Activated T-cell treated with anti-CD3 and anti-CD28 coated beads, Interleukin-2, amount 50 U/mL, for 72 hours (primary cell): ENCODE data around the gene TPSG1. TPM values are rescaled to one million over a fixed set of nuclear protein-coding genes. Genes with fewer than 3 reads are reported as not detected.
"Not testable (repeated sequence)": the region's sequence is repeated elsewhere in the genome, so short reads cannot be mapped to it uniquely, and the experiment has no call there.

Experiments used
- ATAC-seq, 2 donors: fragments of 150-1000 bp; cut with Tn5 transposase; replicated peaks in 1 of 2; 2 replicates each; pipeline ENCODE4 v1.10.0; 2021; ENCODE audit warnings: moderate library complexity in 2 of 2, mild to moderate bottlenecking in 1 of 2
- DNase-seq, 2 donors: peaks; one replicate each; pipeline ENCODE4 v3.0.0; 2021 to 2022; ENCODE audit warnings: mixed read lengths in 1 of 2
- H3K27ac Mint-ChIP-seq: one replicate; pipeline ENCODE4 v1.8.0; 2022; ENCODE audit warnings: mild to moderate bottlenecking, moderate library complexity, mixed read lengths
- H3K27me3 Mint-ChIP-seq: one replicate; pipeline ENCODE4 v1.8.0; 2022; ENCODE audit warnings: low read depth, mixed read lengths
- H3K36me3 Mint-ChIP-seq, 2 donors: one replicate each; pipeline ENCODE4 v1.8.0; 2022; ENCODE audit warnings: mixed read lengths in 2 of 2, mild to moderate bottlenecking in 1 of 2; ENCODE audit not compliant: insufficient read depth in 2 of 2
- H3K4me1 Mint-ChIP-seq: one replicate; pipeline ENCODE4 v1.8.0; 2022; ENCODE audit warnings: low read depth, mixed read lengths
- H3K4me3 Mint-ChIP-seq, 2 donors: one replicate each; pipeline ENCODE4 v1.8.0; 2022; ENCODE audit warnings: mild to moderate bottlenecking in 2 of 2, mixed read lengths in 2 of 2, moderate library complexity in 2 of 2
- H3K9me3 Mint-ChIP-seq, 2 donors: one replicate each; pipeline ENCODE4 v1.8.0; 2022; ENCODE audit warnings: mixed read lengths in 2 of 2
- total RNA-seq, 2 donors: library from RNA; stranded (reverse); gene quantifications; one replicate each; pipeline ENCODE4 v1.2.3, GENCODE V29; 2022

TPSG1 gene
- total RNA-seq, 2 donors from 2014 or later, result 0.32 TPM; not detected in 1

GRCh38 chr16:1236659-1237058, 11.6 kb upstream of the TPSG1 start:
- H3K4me3 Mint-ChIP-seq, H3K9me3 Mint-ChIP-seq, H3K27ac Mint-ChIP-seq, H3K36me3 Mint-ChIP-seq, H3K27me3 Mint-ChIP-seq, DNase-seq, H3K4me1 Mint-ChIP-seq: not testable (repeated sequence)
- peak; percentile 56 to 62 for ATAC-seq

GRCh38 chr16:1232049-1232748, 7.1 kb upstream of the TPSG1 start:
- not testable (repeated sequence) for H3K4me1 Mint-ChIP-seq, H3K9me3 Mint-ChIP-seq, DNase-seq, H3K36me3 Mint-ChIP-seq, H3K27ac Mint-ChIP-seq, H3K4me3 Mint-ChIP-seq, H3K27me3 Mint-ChIP-seq
- peak; percentile 56 to 75 for ATAC-seq

DNA sequence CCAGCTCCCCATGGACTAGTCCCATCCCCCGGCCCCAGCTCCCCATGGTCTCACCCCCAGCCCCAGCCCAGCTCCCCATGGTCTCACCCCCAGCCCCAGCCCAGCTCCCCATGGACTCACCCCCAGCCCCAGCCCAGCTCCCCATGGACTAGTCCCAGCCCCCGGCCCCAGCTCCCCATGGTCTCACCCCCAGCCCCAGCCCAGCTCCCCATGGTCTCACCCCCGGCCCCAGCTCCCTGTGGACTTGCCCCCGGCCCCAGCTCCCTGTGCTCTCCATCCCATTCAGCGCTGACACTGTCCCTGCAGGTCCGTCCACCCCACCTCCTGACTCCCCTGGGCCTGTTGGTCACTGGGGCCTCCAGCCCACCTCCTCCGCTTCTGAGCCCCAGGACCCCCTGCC, 6.2 kb upstream of the TPSG1 start:
- not testable (repeated sequence) for H3K27ac Mint-ChIP-seq, DNase-seq, H3K4me3 Mint-ChIP-seq, H3K9me3 Mint-ChIP-seq, H3K4me1 Mint-ChIP-seq, ATAC-seq, H3K27me3 Mint-ChIP-seq, H3K36me3 Mint-ChIP-seq

GRCh38 chr16:1230471-1231212, 5.6 kb upstream of the TPSG1 start:
- not testable (repeated sequence) for H3K27me3 Mint-ChIP-seq, DNase-seq, ATAC-seq, H3K4me1 Mint-ChIP-seq, H3K27ac Mint-ChIP-seq, H3K9me3 Mint-ChIP-seq, H3K4me3 Mint-ChIP-seq, H3K36me3 Mint-ChIP-seq

GRCh38 chr16:1230084-1230470, 5.0 kb upstream of the TPSG1 start, which contains the start of gene TPSB2:
Gene TPSB2 (minus strand): TSS chr16:1230184. CDS start chr16:1229951, 233 bp downstream.
- DNase-seq, H3K27me3 Mint-ChIP-seq, H3K4me1 Mint-ChIP-seq, H3K27ac Mint-ChIP-seq, H3K4me3 Mint-ChIP-seq, H3K36me3 Mint-ChIP-seq, ATAC-seq, H3K9me3 Mint-ChIP-seq: not testable (repeated sequence)

DNA sequence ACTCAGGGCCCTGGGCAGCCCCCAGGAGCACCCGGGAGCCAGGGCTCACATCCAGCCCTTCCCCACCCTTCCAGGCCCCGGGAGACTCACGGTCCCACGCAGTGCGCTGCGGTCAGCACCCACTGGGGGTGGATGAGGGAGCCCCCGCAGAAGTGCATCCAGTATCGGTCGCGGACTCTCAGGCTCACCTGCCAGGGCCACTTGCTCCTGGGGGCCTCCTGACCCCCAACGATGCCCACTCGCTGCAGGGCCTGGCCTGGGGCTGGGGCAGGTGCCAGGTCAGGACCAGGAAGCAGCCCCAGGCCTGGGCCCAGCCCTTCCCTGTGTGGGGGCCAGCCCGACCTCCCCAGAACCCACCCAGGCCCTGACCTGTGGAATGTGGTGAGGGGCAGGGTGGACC, 4.4 kb upstream of the TPSG1 start:
- not testable (repeated sequence) for H3K27ac Mint-ChIP-seq, H3K4me1 Mint-ChIP-seq, ATAC-seq, H3K27me3 Mint-ChIP-seq, H3K4me3 Mint-ChIP-seq, H3K36me3 Mint-ChIP-seq, H3K9me3 Mint-ChIP-seq, DNase-seq

GRCh38 chr16:1228227-1228626, 3.2 kb upstream of the TPSG1 start:
- not testable (repeated sequence) for H3K27me3 Mint-ChIP-seq, H3K9me3 Mint-ChIP-seq, ATAC-seq, H3K4me1 Mint-ChIP-seq, DNase-seq, H3K27ac Mint-ChIP-seq, H3K36me3 Mint-ChIP-seq, H3K4me3 Mint-ChIP-seq

- not testable (repeated sequence) for H3K36me3 Mint-ChIP-seq, DNase-seq, ATAC-seq, H3K9me3 Mint-ChIP-seq, H3K4me1 Mint-ChIP-seq, H3K27ac Mint-ChIP-seq, H3K27me3 Mint-ChIP-seq, H3K4me3 Mint-ChIP-seq
Observed at GRCh38 chr16:1226692-1227091, 1.6 kb upstream of the TPSG1 start.

DNA sequence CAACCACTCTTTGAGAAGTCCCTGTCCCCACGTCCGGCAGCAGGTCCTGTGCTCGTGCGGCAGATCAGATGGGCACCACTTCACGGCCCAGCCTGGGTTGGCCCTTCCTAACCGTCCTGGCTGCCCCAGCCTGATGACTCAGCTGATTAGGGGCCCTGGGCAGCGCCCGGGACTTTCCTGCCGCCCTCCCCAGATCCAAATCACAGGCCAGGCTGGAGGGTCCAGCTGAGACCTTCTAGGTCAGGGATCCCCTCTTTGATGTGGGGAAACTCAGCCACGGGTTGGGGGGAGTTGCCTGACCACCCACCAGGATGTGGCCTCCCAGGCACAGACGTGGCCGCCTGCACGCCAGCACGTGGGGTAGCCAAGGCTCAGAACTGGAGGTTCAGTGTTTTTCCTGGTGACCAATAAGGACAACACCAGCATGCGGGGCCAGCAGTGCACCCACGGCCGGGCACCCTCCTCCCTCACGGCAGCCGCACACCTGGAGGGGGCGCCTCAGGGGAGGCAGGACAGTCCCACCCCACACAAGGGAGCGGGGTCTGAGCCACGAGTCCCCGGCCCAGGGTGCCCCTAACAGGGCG, 752 bp upstream of the TPSG1 start:
- not testable (repeated sequence) for ATAC-seq, DNase-seq, H3K27ac Mint-ChIP-seq, H3K9me3 Mint-ChIP-seq, H3K4me3 Mint-ChIP-seq, H3K4me1 Mint-ChIP-seq, H3K27me3 Mint-ChIP-seq, H3K36me3 Mint-ChIP-seq

DNA sequence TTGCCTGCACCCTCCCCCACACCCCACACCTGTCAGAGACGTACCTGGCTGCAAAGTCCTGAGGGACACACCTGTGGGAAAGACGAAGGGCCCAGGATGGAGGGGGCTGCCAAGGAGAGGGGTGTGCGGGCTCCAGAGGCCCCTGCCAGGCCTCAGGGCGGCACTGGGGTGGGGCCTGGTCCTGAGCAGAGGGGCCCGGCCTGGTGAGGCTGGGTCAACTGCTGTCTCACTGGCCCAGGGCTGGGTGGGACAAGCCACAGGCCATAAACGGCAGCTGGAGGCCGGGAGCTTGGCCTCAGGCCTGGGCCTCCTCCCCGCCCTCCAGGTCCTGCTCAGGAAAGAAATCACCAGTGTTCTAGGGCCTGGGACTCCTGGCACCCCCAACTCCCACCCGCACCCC, 510 bp downstream of the TPSG1 start:
- DNase-seq (no peak), ATAC-seq (no peak)
- H3K9me3 Mint-ChIP-seq, result no peaks in the 10 kb centered on the region
- H3K4me3 Mint-ChIP-seq, result no peak overlapping the region
- H3K4me1 Mint-ChIP-seq, result no peaks in the 10 kb centered on the region
- H3K36me3 Mint-ChIP-seq, result no peaks in the 10 kb centered on the region
- no peak overlapping the region for H3K27ac Mint-ChIP-seq
- H3K27me3 Mint-ChIP-seq, result no peaks in the 10 kb centered on the region

- Mint-ChIP-seq H3K27ac (no peak overlapping the region), H3K27me3 (no peaks in the 10 kb centered on the region), H3K4me3 (no peak overlapping the region), H3K36me3 (no peaks in the 10 kb centered on the region), H3K4me1 (no peaks in the 10 kb centered on the region), H3K9me3 (no peaks in the 10 kb centered on the region)
- no peak for DNase-seq
- ATAC-seq, result no peak
Observed at GRCh38 chr16:1223355-1224214, 1.5 kb downstream of the TPSG1 start.

DNA sequence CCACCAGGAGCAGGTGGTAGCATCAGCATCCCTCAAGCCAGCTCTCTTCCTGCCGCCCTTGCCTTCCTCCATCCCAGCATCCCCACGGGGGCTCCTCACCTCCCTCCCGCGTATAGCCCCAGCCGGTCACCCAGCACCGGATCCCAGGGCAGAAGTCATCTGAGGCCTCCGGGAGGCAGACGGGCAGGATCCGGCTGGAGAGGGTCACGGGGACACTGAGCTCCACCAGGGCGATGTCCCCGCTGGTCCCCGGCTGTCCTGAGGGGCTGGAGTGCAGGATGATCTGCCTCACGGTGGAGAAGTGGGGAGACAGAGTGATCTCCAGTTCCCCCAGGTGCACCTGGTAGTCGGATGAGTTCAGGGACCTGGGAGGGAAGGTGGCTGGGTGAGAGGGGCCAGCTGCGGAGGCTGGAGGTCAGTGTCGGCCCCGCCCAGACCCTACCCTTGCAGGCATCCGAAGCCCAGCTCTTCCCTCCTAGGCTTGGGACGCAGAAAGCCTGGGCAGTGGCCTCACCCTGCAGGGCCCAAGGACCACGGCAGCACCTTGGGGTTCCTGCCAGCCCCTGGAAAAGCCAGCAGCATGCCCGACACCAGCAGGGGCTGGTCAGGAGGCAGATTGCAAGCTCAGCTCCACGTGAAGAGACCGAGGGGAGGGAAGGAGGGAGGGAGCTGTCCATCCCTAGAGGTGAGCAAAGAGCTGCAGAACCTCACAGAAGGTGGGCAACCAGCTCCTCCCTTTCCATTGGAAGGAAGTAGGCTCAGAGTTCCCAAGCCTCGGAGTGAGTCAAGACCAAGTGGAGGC, 2.3 kb downstream of the TPSG1 start:
- no peak for ATAC-seq
- Mint-ChIP-seq H3K4me3 (no peak overlapping the region), H3K4me1 (no peaks in the 10 kb centered on the region), H3K9me3 (no peaks in the 10 kb centered on the region), H3K27me3 (no peaks in the 10 kb centered on the region), H3K27ac (no peak overlapping the region), H3K36me3 (no peaks in the 10 kb centered on the region)
- no peak for DNase-seq
